ENCODE measurements around the gene ENO3.

DNA sequence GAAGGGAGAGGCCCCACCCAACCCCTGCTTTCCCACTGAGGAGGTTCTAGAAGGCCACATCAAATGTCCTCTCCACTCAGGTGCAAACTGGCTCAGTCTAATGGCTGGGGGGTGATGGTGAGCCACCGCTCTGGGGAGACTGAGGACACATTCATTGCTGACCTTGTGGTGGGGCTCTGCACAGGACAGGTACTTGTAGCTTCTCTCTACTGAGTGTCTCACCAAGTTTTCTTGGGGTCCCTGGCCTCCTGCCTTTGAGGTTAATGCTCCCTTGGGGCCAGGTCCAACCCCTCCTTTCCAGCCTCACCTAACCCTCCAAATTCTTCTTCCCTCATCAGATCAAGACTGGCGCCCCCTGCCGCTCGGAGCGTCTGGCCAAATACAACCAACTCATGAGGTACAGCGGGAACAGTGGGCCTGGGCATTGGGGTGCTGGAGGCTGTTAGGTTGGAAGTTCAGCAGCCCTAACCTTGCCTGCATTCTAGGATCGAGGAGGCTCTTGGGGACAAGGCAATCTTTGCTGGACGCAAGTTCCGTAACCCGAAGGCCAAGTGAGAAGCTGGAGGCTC is 5.7 kb downstream of the ENO3 start:
- TF ChIP-seq CTCF (IDR thresholded peaks at IDR 0.05) (peak in 1 of 6 experiments; percentile 6), POLR2A (IDR thresholded peaks at IDR 0.05) (no peak)
